Kasumi-1 (cell line): Measurements from ENCODE around the gene LDLRAD2.
"Not testable (repeated sequence)": the region's sequence is repeated elsewhere in the genome, so short reads cannot be mapped to it uniquely, and the experiment has no call there.

Experiments used
- DNase-seq, 2 experiments: peaks; one replicate each; lab custom pipeline; 2025; lab: John Stamatoyannopoulos, UW

The LDLRAD2 gene

GRCh38 chr1:21824926-21825325 is 12.9 kb downstream of the LDLRAD2 start:
- DNase-seq = no peak

GRCh38 chr1:21825393-21825792 is 13.3 kb downstream of the LDLRAD2 start:
- DNase-seq = no peak

- not testable (repeated sequence) for DNase-seq
These were observed 14.6 kb downstream of the LDLRAD2 start for GRCh38 chr1:21826694-21827093.

GRCh38 chr1:21827141-21827679 is 15.1 kb downstream of the LDLRAD2 start:
- no peak for DNase-seq

- no peak for DNase-seq
These were observed 16.0 kb downstream of the LDLRAD2 start for GRCh38 chr1:21828075-21828474.

GRCh38 chr1:21828506-21829210 is 16.6 kb downstream of the LDLRAD2 start:
- DNase-seq = no peak

- DNase-seq = no peak
These were observed 17.2 kb downstream of the LDLRAD2 start for GRCh38 chr1:21829294-21829693.

GRCh38 chr1:21830792-21831453 is 18.9 kb downstream of the LDLRAD2 start:
- no peak for DNase-seq

- DNase-seq = no peak
These were observed 19.4 kb downstream of the LDLRAD2 start for GRCh38 chr1:21831454-21831970.

GRCh38 chr1:21833392-21833976 is 21.4 kb downstream of the LDLRAD2 start:
- no peak for DNase-seq

- DNase-seq = no peak
These were observed 22.0 kb downstream of the LDLRAD2 start for GRCh38 chr1:21834094-21834493.

- DNase-seq = no peak
These were observed 22.6 kb downstream of the LDLRAD2 start for GRCh38 chr1:21834666-21835065.

- no peak for DNase-seq
These were observed 23.9 kb downstream of the LDLRAD2 start for GRCh38 chr1:21836010-21836409.

GRCh38 chr1:21836729-21837128 is 24.7 kb downstream of the LDLRAD2 start:
- DNase-seq = no peak

- DNase-seq = no peak
These were observed 25.4 kb downstream of the LDLRAD2 start for GRCh38 chr1:21837476-21837875.

GRCh38 chr1:21838359-21839157 is 26.5 kb downstream of the LDLRAD2 start:
- DNase-seq = no peak

- no peak for DNase-seq
These were observed 27.4 kb downstream of the LDLRAD2 start for GRCh38 chr1:21839337-21840037.

- no peak for DNase-seq
These were observed 28.9 kb downstream of the LDLRAD2 start for GRCh38 chr1:21840981-21841380.

GRCh38 chr1:21841852-21842466 is 29.9 kb downstream of the LDLRAD2 start:
- DNase-seq = no peak

- DNase-seq = no peak
These were observed 30.6 kb downstream of the LDLRAD2 start for GRCh38 chr1:21842606-21843162.

- DNase-seq = no peak
These were observed 31.1 kb downstream of the LDLRAD2 start for GRCh38 chr1:21843208-21843607.
